GM18861 (cell line): ENCODE results near the gene CELF5.
"Not testable (repeated sequence)": the region's sequence is repeated elsewhere in the genome, so short reads cannot be mapped to it uniquely, and the experiment has no call there.

ENCODE experiments used
- ATAC-seq: cut with Tn5 transposase; IDR thresholded peaks from one replicate; pipeline ENCODE4 v1.9.1; 2021; ENCODE audit not compliant: unreplicated experiment

Gene CELF5

GRCh38 chr19:3189702-3190469 is 34.6 kb upstream of the CELF5 start:
- ATAC-seq = no peak

GRCh38 chr19:3190470-3190770 is 34.0 kb upstream of the CELF5 start:
- ATAC-seq = no peak

- ATAC-seq = no peak
Observed at GRCh38 chr19:3190921-3191805, 33.3 kb upstream of the CELF5 start.

GRCh38 chr19:3191806-3192104 is 32.7 kb upstream of the CELF5 start:
- not testable (repeated sequence) for ATAC-seq

GRCh38 chr19:3192228-3192635 is 32.2 kb upstream of the CELF5 start:
- ATAC-seq = no peak

GRCh38 chr19:3192684-3193083 is 31.8 kb upstream of the CELF5 start:
- no peak for ATAC-seq

- no peak for ATAC-seq
Observed at GRCh38 chr19:3193256-3194105, 31.0 kb upstream of the CELF5 start.

- ATAC-seq = no peak
Observed at GRCh38 chr19:3194106-3195087, 30.1 kb upstream of the CELF5 start.

GRCh38 chr19:3196064-3196932 is 28.2 kb upstream of the CELF5 start:
- ATAC-seq = no peak

- ATAC-seq = no peak
Observed at GRCh38 chr19:3196933-3197205, 27.6 kb upstream of the CELF5 start.

GRCh38 chr19:3198901-3199700 is 25.4 kb upstream of the CELF5 start:
- ATAC-seq = no peak

- ATAC-seq = no peak
Observed at GRCh38 chr19:3201072-3201700, 23.3 kb upstream of the CELF5 start.

- ATAC-seq = no peak
Observed at GRCh38 chr19:3201911-3202310, 22.6 kb upstream of the CELF5 start.

GRCh38 chr19:3202346-3202745 is 22.1 kb upstream of the CELF5 start:
- no peak for ATAC-seq

- ATAC-seq = not testable (repeated sequence)
Observed at GRCh38 chr19:3202895-3203294, 21.6 kb upstream of the CELF5 start.

- ATAC-seq = no peak
Observed at GRCh38 chr19:3203805-3204645, 20.4 kb upstream of the CELF5 start.

GRCh38 chr19:3204646-3205275 is 19.7 kb upstream of the CELF5 start:
- no peak for ATAC-seq
